DOHH2 (cell line): ENCODE measurements around the gene LAMA5.

ENCODE experiments used
- H3F3A ChIP-seq: fragments of 200-600 bp; sonication (generic), shearing (Covaris generic); 2 replicates; pipeline ENCODE4 v1.6.0; 2016; ENCODE audit warnings: antibody characterized with exemption, mild to moderate bottlenecking; ENCODE audit not compliant: control insufficient read depth, insufficient read depth
- H3K27ac ChIP-seq: fragments of 200-600 bp; sonication (generic); 2 replicates; pipeline ENCODE4 v1.5.1; 2014; ENCODE audit warnings: low read depth, mild to moderate bottlenecking, low read length, moderate library complexity
- H3K27me3 ChIP-seq: fragments of 200-600 bp; sonication (generic); 2 replicates; pipeline ENCODE4 v1.6.1; 2014; ENCODE audit warnings: mild to moderate bottlenecking, low read length, mixed read lengths; ENCODE audit not compliant: control insufficient read depth
- H3K36me3 ChIP-seq: fragments of 200-600 bp; sonication (generic); 2 replicates; pipeline ENCODE4 v1.6.1; 2014; ENCODE audit warnings: mild to moderate bottlenecking, low read length, moderate library complexity, mixed read lengths; ENCODE audit not compliant: control insufficient read depth
- H3K4me1 ChIP-seq: fragments of 200-600 bp; sonication (generic); 2 replicates; pipeline ENCODE4 v1.6.1; 2014; ENCODE audit warnings: mild to moderate bottlenecking, low read length, mixed read lengths; ENCODE audit not compliant: control insufficient read depth
- H3K4me2 ChIP-seq: fragments of 200-600 bp; sonication (generic); 2 replicates; pipeline ENCODE4 v1.6.0; 2014; ENCODE audit warnings: mild to moderate bottlenecking, low read length, moderate library complexity
- H3K4me3 ChIP-seq: fragments of 200-600 bp; sonication (generic); 2 replicates; pipeline ENCODE4 v1.5.1; 2014; ENCODE audit warnings: mild to moderate bottlenecking, low read length, mixed read lengths
- H3K79me2 ChIP-seq: fragments of 200-600 bp; sonication (generic); 2 replicates; pipeline ENCODE4 v1.6.1; 2014; ENCODE audit warnings: mild to moderate bottlenecking, low read length, mixed read lengths; ENCODE audit not compliant: control insufficient read depth
- H3K9me2 ChIP-seq: fragments of 200-600 bp; sonication (generic); replicated peaks from 2 replicates; pipeline ENCODE4 v1.6.1; 2014; ENCODE audit warnings: mild to moderate bottlenecking, low read length, mixed read lengths; ENCODE audit not compliant: control insufficient read depth
- H3K9me3 ChIP-seq: fragments of 200-600 bp; sonication (generic); 2 replicates; pipeline ENCODE4 v1.6.1; 2014; ENCODE audit warnings: antibody characterized with exemption, low read length, mixed read lengths; ENCODE audit not compliant: control insufficient read depth, insufficient read depth
- H4K20me1 ChIP-seq: fragments of 200-600 bp; sonication (generic); 2 replicates; pipeline ENCODE4 v1.6.0; 2014; ENCODE audit warnings: low read depth, mild to moderate bottlenecking, antibody characterized with exemption, low read length, moderate library complexity; ENCODE audit not compliant: control insufficient read depth, insufficient read depth
- EZH2phosphoT487 ChIP-seq: fragments of 200-600 bp; sonication (generic); IDR thresholded peaks from 2 replicates; pipeline ENCODE4 v1.6.1; 2017; ENCODE audit warnings: borderline replicate concordance, mild to moderate bottlenecking, antibody characterized with exemption, low read length, moderate library complexity, mixed read lengths
- TF ChIP-seq, protein P1 (sequence below): fragments of 200-600 bp; sonication (generic); IDR thresholded peaks from one replicate; pipeline ENCODE4 v1.5.1; 2014; ENCODE audit warnings: antibody characterized with exemption, mild to moderate bottlenecking, low read depth, low read length; ENCODE audit not compliant: poor library complexity, severe bottlenecking

LAMA5 gene

DNA sequence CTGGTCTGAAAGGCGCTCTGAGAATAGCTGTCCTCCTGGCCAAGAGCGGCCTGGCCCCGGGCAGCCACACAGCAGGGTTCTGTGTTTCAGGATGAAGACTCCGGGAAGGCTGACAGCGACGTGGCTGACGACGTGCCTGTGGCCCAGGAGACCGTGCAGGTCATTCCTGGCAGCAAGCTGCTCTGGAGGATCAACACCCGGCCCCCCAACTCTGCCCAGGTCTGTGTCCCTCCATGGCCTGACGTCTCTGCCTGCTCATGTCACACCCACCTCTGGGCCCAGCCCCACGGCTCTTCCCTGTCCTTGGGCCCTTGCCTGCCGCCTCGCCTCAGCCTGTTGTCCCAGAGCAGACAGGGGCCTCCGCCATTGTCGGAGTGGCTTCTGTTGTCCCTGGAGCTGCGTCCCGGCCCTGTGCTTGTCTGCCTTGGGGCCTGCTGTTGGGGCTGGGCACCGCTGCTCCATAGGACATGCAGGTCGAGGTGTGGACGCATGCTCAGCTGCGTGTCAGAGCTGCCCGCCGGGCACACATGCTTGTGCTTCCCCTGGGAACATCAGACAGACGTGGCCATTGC is 80.5 kb downstream of the LAMA5 start:
- no peaks in the 10 kb centered on the region for H3F3A ChIP-seq
- H3K27me3 ChIP-seq: no peaks in the 10 kb centered on the region
- TF ChIP-seq EZH2phosphoT487: no peak
- TF ChIP-seq, protein P1, sequence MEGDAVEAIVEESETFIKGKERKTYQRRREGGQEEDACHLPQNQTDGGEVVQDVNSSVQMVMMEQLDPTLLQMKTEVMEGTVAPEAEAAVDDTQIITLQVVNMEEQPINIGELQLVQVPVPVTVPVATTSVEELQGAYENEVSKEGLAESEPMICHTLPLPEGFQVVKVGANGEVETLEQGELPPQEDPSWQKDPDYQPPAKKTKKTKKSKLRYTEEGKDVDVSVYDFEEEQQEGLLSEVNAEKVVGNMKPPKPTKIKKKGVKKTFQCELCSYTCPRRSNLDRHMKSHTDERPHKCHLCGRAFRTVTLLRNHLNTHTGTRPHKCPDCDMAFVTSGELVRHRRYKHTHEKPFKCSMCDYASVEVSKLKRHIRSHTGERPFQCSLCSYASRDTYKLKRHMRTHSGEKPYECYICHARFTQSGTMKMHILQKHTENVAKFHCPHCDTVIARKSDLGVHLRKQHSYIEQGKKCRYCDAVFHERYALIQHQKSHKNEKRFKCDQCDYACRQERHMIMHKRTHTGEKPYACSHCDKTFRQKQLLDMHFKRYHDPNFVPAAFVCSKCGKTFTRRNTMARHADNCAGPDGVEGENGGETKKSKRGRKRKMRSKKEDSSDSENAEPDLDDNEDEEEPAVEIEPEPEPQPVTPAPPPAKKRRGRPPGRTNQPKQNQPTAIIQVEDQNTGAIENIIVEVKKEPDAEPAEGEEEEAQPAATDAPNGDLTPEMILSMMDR: no peak
- no peaks in the 10 kb centered on the region for H4K20me1 ChIP-seq
- no peaks in the 10 kb centered on the region for H3K79me2 ChIP-seq
- no peaks in the 10 kb centered on the region for H3K9me3 ChIP-seq
- H3K4me2 ChIP-seq: no peak overlapping the region
- H3K36me3 ChIP-seq: peaks cover 4% of the 10 kb centered on the region; the same call in 1 of the 2 replicates
- H3K4me1 ChIP-seq: no peaks in the 10 kb centered on the region
- no peak overlapping the region for H3K4me3 ChIP-seq
- H3K9me2 ChIP-seq: no peaks in the 10 kb centered on the region
- no peak overlapping the region for H3K27ac ChIP-seq

GRCh38 chr20:62285722-62286121 is 81.4 kb downstream of the LAMA5 start:
- H3K79me2 ChIP-seq: no peaks in the 10 kb centered on the region
- no peaks in the 10 kb centered on the region for H4K20me1 ChIP-seq
- no peaks in the 10 kb centered on the region for H3K4me1 ChIP-seq
- TF ChIP-seq, protein P1: no peak
- no peaks in the 10 kb centered on the region for H3K9me3 ChIP-seq
- H3K36me3 ChIP-seq: peaks cover 10% of the 10 kb centered on the region
- H3F3A ChIP-seq: no peaks in the 10 kb centered on the region
- no peak overlapping the region for H3K4me3 ChIP-seq
- H3K27me3 ChIP-seq: no peaks in the 10 kb centered on the region
- H3K4me2 ChIP-seq: no peak overlapping the region
- H3K9me2 ChIP-seq: no peaks in the 10 kb centered on the region
- no peak overlapping the region for H3K27ac ChIP-seq

DNA sequence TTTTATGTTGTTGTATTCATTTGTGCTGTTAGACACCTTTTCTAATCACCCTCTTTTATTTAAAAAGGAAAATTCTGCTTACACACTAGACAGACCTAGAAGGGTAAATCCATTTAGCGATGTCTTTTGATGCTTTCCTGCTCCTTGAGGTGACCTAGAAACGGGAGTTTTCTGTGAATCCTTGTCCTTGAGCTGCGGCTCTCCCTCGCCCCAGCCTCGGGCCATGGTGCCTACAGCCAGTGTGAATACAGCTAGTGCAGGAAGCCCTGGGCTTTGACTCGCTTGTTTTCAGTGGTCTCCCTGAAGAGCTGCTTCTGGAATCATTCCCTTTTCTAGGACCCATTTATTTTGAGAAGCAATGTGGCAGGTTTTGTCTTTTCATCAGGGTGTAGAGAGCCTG is 82.0 kb downstream of the LAMA5 start:
- H3K9me3 ChIP-seq: no peaks in the 10 kb centered on the region
- no peak overlapping the region for H3K4me3 ChIP-seq

More for the DNA sequence above, 82.0 kb downstream of the LAMA5 start:
- H3K4me2 ChIP-seq: no peak overlapping the region
- H3K4me1 ChIP-seq: no peaks in the 10 kb centered on the region
- peaks cover 16% of the 10 kb centered on the region for H3K36me3 ChIP-seq
- no peaks in the 10 kb centered on the region for H4K20me1 ChIP-seq
- no peaks in the 10 kb centered on the region for H3F3A ChIP-seq
- no peak overlapping the region for H3K27ac ChIP-seq
- no peaks in the 10 kb centered on the region for H3K79me2 ChIP-seq
- no peaks in the 10 kb centered on the region for H3K27me3 ChIP-seq
- TF ChIP-seq, protein P1: no peak
- TF ChIP-seq EZH2phosphoT487: no peak
- no peaks in the 10 kb centered on the region for H3K9me2 ChIP-seq
